IPS-18c (cell line): ENCODE results near the gene SUPT4H1.

Experiments used
- H3K4me3 ChIP-seq: 2 replicates; pipeline ENCODE4 v1.7.0; 2013; ENCODE audit warnings: low read depth, mild to moderate bottlenecking, low read length, moderate library complexity; ENCODE audit not compliant: insufficient read depth
- H3K9me3 ChIP-seq: one replicate; pipeline ENCODE4 v1.6.1; 2013; ENCODE audit warnings: mild to moderate bottlenecking, low read length, moderate library complexity; ENCODE audit not compliant: control insufficient read depth, insufficient read depth

SUPT4H1 gene

DNA sequence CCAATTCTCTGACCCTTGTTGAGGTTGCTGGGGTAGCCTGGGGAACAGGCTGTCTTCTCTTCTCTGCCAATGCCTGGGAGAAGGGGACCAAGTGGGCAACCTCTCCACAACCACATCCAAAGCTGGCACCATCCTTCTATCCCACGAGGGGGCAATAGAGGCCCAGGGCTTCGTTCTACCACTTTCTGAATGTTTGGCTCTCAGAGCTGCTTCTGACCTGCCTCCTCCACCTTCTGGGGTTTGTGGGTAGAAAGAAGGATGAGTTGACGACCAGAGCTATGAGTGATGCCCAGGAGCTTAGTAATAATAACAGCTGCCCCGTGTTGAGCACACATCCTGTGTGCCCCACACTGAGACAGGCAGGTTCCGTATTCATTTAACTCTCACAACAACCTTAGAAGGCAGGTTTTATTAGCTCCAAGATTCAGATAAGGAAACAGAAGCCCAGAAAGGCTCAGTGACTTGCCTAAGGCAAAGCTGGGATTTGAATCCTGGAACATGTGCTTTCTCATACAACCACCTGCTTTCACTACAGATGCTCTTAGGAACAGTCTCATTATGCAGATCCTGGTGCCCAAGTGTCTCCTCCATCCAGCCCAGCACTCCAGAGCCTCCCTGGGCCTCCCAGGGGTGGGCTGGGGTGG, 34.5 kb downstream of the SUPT4H1 start:
- H3K9me3 ChIP-seq = no peaks in the 10 kb centered on the region
- no peak overlapping the region for H3K4me3 ChIP-seq

DNA sequence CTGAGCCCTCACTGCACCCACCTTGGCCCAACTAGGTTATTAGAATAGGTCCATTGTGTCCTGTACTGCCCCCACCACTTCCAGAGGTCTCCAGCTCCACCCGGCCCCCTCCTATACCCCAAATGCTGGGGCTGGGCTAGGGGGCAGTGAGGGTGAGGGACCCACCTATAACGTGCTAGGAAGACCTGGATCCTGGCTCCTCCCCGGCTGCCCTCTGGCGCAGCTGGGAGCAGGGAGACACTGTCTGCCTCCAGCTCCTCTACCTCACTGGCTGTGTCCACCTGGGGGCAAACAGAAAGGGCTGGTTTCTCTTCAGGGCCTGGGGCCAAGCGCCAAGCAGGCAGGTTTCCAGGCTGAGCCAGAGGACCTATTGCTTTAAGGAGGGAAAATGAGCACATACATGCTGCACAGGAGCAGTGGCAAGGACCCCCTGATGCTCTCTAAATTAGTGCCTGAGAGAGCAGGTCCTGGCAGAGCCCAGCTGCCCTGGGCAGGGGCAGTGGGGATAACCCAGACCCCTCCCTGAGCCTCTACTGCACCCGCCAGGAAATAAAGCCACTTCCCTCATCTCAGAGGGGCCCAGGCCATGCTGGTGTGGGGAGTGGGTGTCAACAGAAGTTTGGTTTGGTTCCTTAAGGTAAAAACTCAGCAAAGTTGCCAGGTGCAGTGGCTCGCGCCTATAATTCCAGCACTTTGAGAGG, 35.6 kb downstream of the SUPT4H1 start:
- no peaks in the 10 kb centered on the region for H3K9me3 ChIP-seq
- no peak overlapping the region for H3K4me3 ChIP-seq

DNA sequence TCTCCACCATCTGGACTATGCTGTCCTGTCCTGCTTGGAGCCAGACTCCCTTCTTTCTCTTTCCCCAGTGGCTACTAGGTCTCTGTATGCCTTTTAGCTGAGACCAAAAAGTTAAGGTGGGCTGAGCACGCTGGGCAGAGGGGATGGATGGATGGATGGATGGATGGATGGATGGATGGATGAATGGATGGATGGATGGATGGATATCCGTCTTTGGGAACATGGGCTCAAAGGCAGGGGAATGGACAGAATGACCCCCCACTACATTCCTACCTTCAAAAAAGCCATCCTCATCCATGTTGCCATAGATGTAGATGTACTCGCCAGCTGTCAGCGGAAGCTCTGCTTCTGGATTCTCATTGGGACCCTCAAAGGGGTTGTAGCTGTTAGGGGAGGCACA, 36.3 kb downstream of the SUPT4H1 start:
- Histone ChIP-seq H3K9me3 (no peaks in the 10 kb centered on the region), H3K4me3 (no peak overlapping the region)

DNA sequence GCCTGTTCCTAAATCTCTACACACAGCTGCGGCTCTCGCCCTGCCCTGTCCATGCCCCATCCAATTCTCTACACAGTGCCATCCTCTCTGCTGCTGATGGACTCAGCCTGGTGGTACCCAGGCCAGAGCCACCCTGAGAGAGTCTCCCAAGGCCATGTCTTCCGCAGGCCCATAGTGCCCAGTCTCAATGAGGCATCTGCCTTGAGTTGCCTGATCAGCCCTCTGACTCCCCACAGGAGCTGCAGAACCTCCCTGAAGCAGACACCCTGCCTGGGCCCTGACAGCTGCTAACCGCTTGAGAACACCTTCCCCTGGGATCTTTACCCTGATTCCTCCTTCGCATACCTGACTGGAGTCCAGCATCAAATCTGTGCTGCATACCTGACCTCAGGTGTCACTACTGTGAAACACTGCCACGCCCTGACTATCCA, 36.7 kb downstream of the SUPT4H1 start:
- Histone ChIP-seq H3K9me3 (no peaks in the 10 kb centered on the region), H3K4me3 (no peak overlapping the region)

DNA sequence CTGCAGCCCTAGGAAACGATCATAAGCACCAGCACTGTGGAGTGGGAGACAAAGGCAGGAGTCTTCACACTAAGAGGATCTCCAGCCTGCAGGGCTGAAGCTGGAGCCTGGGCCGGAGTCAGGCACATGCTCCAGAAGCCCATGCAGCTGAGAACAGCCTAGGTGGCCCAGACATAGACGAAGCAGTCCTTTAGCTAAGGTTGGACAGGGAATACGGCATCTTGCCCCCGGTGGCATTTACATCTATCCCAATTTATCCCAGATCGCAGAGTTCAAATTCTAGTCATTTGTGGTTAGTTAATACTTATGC, 37.3 kb downstream of the SUPT4H1 start:
- Histone ChIP-seq H3K9me3 (no peaks in the 10 kb centered on the region), H3K4me3 (no peak overlapping the region)

DNA sequence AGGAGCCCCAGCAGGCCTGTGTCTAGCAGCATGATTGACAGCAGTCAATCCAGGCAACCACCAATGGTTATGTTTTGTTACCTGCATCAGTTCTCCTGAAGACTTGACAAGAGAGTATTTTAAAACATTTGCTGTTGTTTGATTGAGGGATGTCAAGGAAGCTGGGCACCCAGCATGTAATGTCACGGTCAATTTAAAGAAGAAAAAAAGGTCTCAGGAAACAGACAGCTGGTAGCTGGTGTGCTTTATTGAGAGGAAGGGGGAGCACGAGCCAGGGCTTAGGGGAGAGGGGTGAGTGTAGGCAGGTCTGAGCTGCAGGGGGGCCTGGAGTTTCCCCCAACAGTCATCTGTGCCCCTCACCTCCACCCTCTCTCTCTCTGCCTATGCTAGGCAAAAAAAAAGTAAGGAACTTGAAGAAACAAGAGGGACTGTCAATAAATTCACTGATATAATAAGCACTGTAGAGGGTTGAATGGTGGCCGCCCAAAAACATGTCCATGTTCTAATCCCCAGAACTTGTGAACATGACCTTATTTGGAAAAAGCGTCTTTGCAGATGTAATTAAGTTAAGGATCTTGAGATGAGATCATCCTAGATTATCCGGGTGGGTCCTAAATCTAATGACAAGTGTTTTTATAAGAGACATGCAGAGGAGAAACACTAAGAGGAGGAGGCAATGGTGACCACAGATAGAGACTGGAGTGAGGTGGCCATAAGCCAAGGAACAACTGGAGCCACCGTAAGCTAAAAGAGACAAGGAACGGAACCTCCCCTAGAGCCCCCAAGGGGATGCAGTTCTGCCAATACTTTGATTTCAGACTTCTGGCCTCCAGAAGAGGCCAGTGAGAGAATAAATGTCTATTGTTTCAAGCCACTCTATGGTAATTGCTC, 37.9 kb downstream of the SUPT4H1 start:
- H3K9me3 ChIP-seq = no peaks in the 10 kb centered on the region
- no peak overlapping the region for H3K4me3 ChIP-seq

DNA sequence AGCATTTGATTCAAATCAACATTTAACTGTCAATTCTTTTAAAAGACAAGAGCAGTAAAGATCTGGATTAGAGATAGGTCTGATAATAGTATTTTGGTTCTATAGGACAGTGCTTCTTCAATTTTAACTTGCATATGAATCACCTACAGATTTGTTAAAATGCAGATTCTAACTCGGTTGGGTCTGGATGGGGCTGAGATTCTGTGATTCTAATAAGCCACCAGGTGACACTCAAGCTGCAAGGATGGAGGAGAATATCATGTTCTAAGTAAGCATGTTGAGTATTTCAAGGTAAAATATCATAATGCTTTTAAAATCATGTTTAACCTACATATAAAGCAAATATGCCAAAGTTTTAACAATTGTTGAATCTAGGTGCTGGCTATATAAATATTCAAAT, 39.2 kb downstream of the SUPT4H1 start:
- no peak overlapping the region for H3K4me3 ChIP-seq
- H3K9me3 ChIP-seq = no peaks in the 10 kb centered on the region

DNA sequence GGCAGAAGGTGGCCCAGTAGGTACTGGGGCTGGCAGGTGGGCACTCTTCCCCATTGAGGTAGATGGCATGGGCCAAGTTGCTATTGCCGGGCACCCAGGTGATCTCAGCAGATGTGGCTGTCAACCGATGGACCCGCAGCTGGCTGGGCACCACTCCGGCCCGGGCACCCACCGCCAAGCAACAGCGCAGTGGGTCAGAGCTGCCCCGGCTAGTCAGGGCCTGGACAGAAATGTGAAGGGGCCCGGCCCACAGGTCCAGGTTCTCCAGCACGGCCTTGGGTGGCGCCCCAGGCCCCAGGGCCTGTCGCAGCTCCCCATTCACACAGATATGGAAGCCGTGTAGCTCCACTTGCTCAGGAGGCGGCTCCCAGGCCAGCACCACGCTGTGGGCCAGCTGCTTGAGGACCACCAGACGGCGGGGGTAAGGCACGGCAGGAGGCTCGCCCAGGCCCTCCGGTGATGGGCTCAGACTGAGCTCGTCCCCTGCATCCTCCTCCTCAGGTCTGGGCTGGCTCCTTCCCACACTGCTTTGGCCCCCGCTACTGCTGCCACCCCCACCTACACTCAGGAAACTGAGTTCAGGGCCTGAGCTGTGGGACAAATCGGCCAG, 39.9 kb downstream of the SUPT4H1 start:
- Histone ChIP-seq H3K9me3 (no peaks in the 10 kb centered on the region), H3K4me3 (no peak overlapping the region)

DNA sequence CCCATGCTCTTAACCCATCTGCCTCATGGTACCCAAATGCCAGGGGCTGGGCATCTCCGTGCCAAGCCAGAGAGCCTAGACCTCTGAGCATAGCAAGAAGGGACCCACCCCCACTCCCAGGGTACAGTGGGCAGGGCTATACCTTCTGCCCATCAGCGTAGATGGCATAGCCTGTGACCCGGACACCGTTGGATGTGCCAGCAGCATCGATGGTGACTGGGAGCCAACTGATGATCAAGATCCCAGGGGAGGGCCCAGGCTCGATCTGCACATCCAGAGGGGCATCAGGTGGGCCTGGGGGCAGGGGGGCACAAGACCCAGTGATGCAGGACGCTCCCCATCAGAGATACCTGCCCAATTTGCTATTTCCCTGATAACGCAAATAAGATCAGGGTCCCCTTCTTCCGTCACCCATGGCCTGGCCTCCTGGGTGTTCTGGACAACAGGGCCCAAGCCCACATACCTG, 40.5 kb downstream of the SUPT4H1 start:
- no peaks in the 10 kb centered on the region for H3K9me3 ChIP-seq

DNA sequence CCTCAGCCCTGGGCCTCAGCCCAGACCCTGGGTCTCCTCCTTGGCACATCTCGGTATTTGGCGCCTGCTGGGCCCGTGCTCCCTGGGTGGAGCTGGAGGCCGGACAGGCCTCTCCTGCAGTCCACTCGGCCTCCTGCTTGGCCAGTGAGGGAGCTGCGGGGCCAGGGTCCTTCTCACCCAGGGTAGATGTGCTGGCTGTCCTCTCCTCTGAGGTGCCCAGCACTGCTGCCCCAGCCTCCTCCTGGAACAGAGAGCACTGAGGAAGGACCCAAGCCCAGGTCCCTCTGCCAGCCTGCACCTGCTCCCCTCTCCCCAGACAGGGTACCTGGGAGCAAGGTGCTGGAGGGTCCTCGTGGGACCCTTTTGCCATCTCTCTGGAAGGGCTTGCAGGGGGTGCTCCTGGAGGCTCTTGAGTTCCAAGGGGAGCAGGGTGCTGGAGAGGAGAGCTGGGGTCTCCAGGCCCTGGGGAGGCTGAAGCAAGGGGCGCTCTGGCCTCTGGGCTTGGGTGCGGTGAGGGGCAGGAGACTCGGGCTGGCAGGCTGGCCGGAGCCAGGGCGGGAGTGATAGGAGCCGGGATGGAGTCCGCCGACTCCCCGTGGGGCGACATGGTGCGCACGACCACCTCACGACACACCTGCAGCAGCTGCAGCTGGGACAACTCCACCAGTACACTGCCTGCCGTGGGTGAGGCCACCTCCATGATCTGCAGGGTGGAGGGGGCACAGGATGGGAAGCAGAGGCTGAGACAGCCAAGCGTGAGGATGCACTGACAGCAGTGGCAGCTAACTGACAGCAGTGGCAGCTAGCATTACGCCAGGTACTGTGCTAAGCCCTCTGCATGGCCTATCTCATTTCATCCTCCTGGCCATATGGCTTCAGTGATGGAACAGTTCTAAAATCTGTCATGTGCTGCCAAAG, 41.2 kb downstream of the SUPT4H1 start:
- Histone ChIP-seq H3K9me3 (no peaks in the 10 kb centered on the region), H3K4me3 (no peak overlapping the region)

More for the DNA sequence above, 40.5 kb downstream of the SUPT4H1 start:
- no peak overlapping the region for H3K4me3 ChIP-seq

DNA sequence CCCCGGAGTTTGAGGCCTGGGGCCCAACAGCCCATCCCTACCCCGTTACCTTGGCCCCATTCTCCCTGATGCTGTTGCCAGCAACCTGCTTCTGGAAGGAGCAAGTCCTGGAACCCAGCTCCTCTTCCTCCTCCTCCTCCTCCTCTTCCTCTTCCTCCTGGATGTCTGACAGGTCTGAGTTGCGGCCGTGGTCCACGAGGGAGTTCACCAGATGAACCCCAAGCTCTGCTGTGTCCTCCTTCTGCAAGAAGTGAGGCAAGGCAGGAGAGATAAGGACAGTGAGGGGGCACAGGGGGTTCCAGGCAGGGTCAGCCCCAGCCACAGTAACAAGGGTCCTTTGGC, 42.1 kb downstream of the SUPT4H1 start:
- Histone ChIP-seq H3K4me3 (no peak overlapping the region), H3K9me3 (no peaks in the 10 kb centered on the region)

DNA sequence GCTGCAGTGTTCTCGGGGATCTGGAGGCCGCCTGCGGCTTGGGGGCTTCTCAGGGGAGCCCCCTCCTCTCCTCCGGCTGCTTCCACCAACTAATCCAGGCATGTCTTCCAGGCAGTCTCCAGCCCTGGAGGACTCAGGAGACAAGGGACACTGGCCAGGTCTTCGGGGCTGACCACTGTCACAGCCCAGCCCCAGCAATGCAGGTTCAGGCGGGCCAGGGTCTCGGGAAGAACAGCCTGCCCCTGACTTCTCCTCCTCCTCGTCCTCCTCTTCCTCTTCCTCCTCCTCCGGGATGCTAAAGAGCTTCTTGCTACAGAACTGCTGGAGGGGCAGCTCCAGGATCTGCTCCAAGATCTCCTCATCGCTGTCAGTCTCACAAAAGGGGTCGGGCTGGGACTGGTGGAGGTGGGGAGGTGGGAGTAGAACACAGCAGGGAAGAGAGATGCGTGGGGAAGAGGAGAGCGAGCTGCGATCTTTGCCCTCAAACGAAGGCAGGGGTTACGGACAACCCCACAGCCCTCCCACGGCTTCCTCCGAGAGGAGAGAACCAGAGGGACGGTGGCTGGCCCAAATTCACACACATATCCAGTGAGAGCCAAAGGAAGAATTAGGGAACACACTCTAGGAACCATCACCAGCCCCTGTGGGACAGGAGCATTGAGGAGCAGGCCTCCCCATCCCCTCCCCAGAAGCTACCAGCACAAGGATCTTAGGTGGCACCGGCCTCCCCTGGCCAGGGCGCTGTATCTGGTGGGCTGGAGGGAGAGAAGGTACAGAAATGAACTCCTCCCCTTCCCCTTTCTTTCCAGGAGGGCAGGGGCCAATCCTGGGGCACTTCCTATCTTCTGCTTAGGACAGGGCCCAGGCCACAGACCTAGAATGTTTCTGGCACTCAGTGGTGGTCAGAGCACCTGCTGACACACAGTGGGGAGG, 42.8 kb downstream of the SUPT4H1 start:
- Histone ChIP-seq H3K4me3 (no peak overlapping the region), H3K9me3 (no peaks in the 10 kb centered on the region)

DNA sequence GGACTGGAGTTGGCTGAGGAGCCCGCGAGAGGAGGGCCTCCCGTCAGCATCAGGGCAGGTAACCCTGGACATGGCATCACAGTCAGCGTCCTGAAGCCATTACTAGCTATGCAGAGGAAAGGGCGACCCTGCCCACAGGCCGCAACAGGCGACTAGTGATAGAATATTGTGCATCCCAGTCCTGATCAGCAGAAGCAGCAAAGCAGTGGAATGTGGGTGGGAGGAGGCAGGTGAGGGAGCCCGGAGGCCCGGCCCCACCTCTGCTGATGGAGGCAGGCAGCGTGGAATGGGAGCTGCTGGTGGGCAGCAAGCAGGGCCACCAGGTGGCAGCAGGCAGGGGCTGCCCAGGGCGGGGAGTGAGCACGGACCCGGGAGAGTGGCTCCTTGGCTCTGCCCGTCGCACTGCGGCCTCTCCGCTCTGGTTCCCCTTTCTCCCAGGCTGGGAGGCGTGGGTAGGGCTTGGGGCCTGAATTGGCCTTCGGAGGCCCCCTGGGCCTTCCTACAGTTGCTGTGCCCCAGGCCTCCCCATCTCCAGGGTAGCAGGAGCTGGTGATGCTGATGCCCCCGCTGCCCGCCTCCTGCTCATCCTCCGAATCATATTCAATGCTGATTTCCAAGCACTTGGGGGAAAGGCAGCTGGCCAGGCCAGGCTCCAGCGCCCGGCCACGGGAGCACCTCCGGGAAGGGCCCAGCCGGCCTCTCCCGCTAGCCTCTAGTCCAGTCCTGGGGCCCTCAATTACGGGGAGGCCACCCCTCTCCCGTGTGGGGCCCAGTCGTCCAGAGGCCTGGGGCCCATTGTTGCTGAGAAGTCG, 43.6 kb downstream of the SUPT4H1 start:
- Histone ChIP-seq H3K4me3 (no peak overlapping the region), H3K9me3 (no peaks in the 10 kb centered on the region)

DNA sequence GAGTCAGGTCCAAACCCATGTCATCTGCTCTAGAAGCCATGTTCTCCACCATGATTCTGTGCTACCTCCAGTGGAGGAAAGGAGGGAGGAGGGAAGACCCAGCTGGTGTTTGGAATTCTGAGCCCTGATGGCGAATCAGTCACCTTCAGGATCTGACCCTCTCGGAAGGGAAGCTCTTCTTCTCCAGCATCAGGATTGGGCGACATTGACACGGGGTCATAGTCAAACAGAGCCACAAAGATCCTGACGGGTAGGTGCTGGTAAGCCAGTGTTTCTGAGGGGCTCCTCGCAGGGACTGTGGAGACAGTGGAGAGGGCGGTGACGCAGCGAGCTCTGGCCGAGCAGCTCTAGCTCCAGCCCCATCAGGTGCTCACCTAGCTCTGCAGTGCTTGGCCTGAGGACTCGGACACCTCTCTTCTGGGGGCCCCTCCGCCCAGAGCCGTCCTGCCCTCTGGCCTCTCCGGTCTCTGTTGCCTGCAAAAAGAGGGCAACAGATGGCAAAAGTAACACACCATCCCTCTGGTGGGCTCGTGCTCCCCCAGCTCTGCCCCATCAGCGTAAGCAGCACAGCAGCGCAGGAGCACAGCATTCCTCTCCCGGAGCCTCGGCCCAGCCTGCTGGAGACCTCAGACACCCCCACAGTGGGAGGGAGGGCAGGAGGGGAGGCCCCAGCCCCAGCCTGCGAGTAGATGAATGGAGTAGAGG, 44.4 kb downstream of the SUPT4H1 start:
- Histone ChIP-seq H3K9me3 (no peaks in the 10 kb centered on the region), H3K4me3 (no peak overlapping the region)
